H9 (cell line): ENCODE measurements around the gene SRPK3. TPM values are rescaled to one million over a fixed set of nuclear protein-coding genes. Genes with fewer than 3 reads are reported as not detected.

Source experiments
- DNase-seq: peaks from one replicate; pipeline ENCODE4 v3.0.0-alpha.2; 2017
- H2AFZ ChIP-seq: one replicate; pipeline ENCODE4 v1.6.1; 2013; ENCODE audit warnings: mild to moderate bottlenecking, low read length, control low read depth, moderate library complexity
- H2AK5ac ChIP-seq: 2 replicates; pipeline ENCODE4 v1.6.1; 2013; ENCODE audit warnings: low read length, control low read depth, mixed read lengths; ENCODE audit not compliant: insufficient read length
- H2BK120ac ChIP-seq: one replicate; pipeline ENCODE4 v1.6.1; 2013; ENCODE audit warnings: low read depth, mild to moderate bottlenecking, low read length, control low read depth, inconsistent platforms; ENCODE audit not compliant: poor library complexity, severe bottlenecking
- H2BK12ac ChIP-seq: 2 replicates; pipeline ENCODE4 v1.6.1; 2013; ENCODE audit warnings: low read length, control low read depth, mixed read lengths, low read depth; ENCODE audit not compliant: insufficient read length
- H2BK15ac ChIP-seq: 2 replicates; pipeline ENCODE4 v1.6.1; 2013; ENCODE audit warnings: low read depth, low read length, control low read depth
- H2BK20ac ChIP-seq: one replicate; pipeline ENCODE4 v1.6.1; 2013; ENCODE audit warnings: low read depth, mild to moderate bottlenecking, low read length, control low read depth, inconsistent platforms; ENCODE audit not compliant: poor library complexity, severe bottlenecking
- H2BK5ac ChIP-seq: 2 replicates; pipeline ENCODE4 v1.6.1; 2013; ENCODE audit warnings: low read length, control low read depth, mixed read lengths; ENCODE audit not compliant: insufficient read length
- H3K14ac ChIP-seq: 2 replicates; pipeline ENCODE4 v1.6.1; 2013; ENCODE audit warnings: low read length, control low read depth; ENCODE audit not compliant: insufficient read depth
- H3K18ac ChIP-seq: 2 replicates; pipeline ENCODE4 v1.6.1; 2013; ENCODE audit warnings: low read depth, mild to moderate bottlenecking, mixed read lengths, low read length, control low read depth; ENCODE audit not compliant: insufficient read length
- H3K23ac ChIP-seq: 2 replicates; pipeline ENCODE4 v1.6.1; 2013; ENCODE audit warnings: low read length, control low read depth, mixed read lengths, low read depth; ENCODE audit not compliant: insufficient read length
- H3K23me2 ChIP-seq: 2 replicates; pipeline ENCODE4 v1.6.1; 2013; ENCODE audit warnings: low read depth, mild to moderate bottlenecking, mixed read lengths, low read length, control low read depth; ENCODE audit not compliant: insufficient read length, poor library complexity, severe bottlenecking
- H3K27ac ChIP-seq: 2 replicates; pipeline ENCODE4 v1.5.1; 2013; ENCODE audit warnings: low read length, control low read depth, mixed read lengths, low read depth; ENCODE audit not compliant: insufficient read length
- H3K27me3 ChIP-seq: 2 replicates; pipeline ENCODE4 v1.6.1; 2013; ENCODE audit warnings: low read length, control low read depth, inconsistent platforms; ENCODE audit not compliant: insufficient read depth
- H3K4ac ChIP-seq: 2 replicates; pipeline ENCODE4 v1.6.1; 2013; ENCODE audit warnings: low read depth, mild to moderate bottlenecking, control low read depth, inconsistent platforms, low read length, moderate library complexity
- H3K4me1 ChIP-seq: 2 replicates; pipeline ENCODE4 v1.6.1; 2013; ENCODE audit warnings: low read length, control low read depth, inconsistent platforms; ENCODE audit not compliant: insufficient read depth
- H3K4me2 ChIP-seq: 2 replicates; pipeline ENCODE4 v1.6.1; 2013; ENCODE audit warnings: low read length, control low read depth, mixed read lengths; ENCODE audit not compliant: insufficient read length, insufficient read depth
- H3K56ac ChIP-seq: 2 replicates; pipeline ENCODE4 v1.6.1; 2013; ENCODE audit warnings: low read depth, mild to moderate bottlenecking, mixed read lengths, low read length, control low read depth; ENCODE audit not compliant: insufficient read length
- H3K79me1 ChIP-seq: 2 replicates; pipeline ENCODE4 v1.6.1; 2013; ENCODE audit warnings: low read depth, mild to moderate bottlenecking, moderate library complexity, low read length, control low read depth, inconsistent platforms; ENCODE audit not compliant: insufficient read depth, poor library complexity, severe bottlenecking
- H3K79me2 ChIP-seq: 2 replicates; pipeline ENCODE4 v1.6.1; 2013; ENCODE audit warnings: low read length, control low read depth, inconsistent platforms; ENCODE audit not compliant: insufficient read depth
- H3K9ac ChIP-seq: 2 replicates; pipeline ENCODE4 v1.6.1; 2013; ENCODE audit warnings: low read length, control low read depth, mixed read lengths; ENCODE audit not compliant: insufficient read length; ENCODE audit errors: extremely low read depth
- H3K9me3 ChIP-seq: one replicate; pipeline ENCODE4 v1.6.1; 2013; ENCODE audit warnings: low read depth, low read length, inconsistent platforms; ENCODE audit not compliant: control insufficient read depth
- H3T11ph ChIP-seq: one replicate; pipeline ENCODE4 v1.6.1; 2013; ENCODE audit warnings: mild to moderate bottlenecking, low read length, control low read depth, inconsistent platforms
- H4K20me1 ChIP-seq: one replicate; pipeline ENCODE4 v1.6.1; 2013; ENCODE audit not compliant: control insufficient read depth, insufficient read length, insufficient read depth
- H4K5ac ChIP-seq: 2 replicates; pipeline ENCODE4 v1.6.1; 2013; ENCODE audit warnings: low read depth, mild to moderate bottlenecking, mixed read lengths, low read length, control low read depth; ENCODE audit not compliant: insufficient read length
- H4K8ac ChIP-seq: replicated peaks from 2 replicates; pipeline ENCODE4 v1.6.1; 2013; ENCODE audit warnings: low read length, control low read depth, mixed read lengths, low read depth; ENCODE audit not compliant: insufficient read length
- H4K91ac ChIP-seq: 2 replicates; pipeline ENCODE4 v1.6.1; 2013; ENCODE audit warnings: low read depth, mild to moderate bottlenecking, moderate library complexity, mixed read lengths, low read length, control low read depth; ENCODE audit not compliant: insufficient read length
- H3K27ac Mint-ChIP-seq, 3 experiments: 2 replicates in 2 of 3; 3 replicates in 1 of 3; pipeline ENCODE4 v1.8.0; 2020 to 2021; ENCODE audit warnings: mixed read lengths in 3 of 3, mild to moderate bottlenecking in 1 of 3, moderate library complexity in 1 of 3
- H3K27me3 Mint-ChIP-seq: 2 replicates; pipeline ENCODE4 v1.8.0; 2021; ENCODE audit warnings: low read depth, mild to moderate bottlenecking, moderate library complexity, mixed read lengths
- H3K36me3 Mint-ChIP-seq, 3 experiments: 2 replicates in 2 of 3; 3 replicates in 1 of 3; pipeline ENCODE4 v1.8.0; 2020 to 2021; ENCODE audit warnings: low read depth in 3 of 3, mixed read lengths in 3 of 3; ENCODE audit not compliant: insufficient read depth in 1 of 3
- H3K4me1 Mint-ChIP-seq, 2 experiments: 2 replicates each; pipeline ENCODE4 v1.8.0; 2020; ENCODE audit warnings: mixed read lengths in 2 of 2
- H3K4me3 Mint-ChIP-seq, 2 experiments: 2 replicates in 1 of 2; 3 replicates in 1 of 2; pipeline ENCODE4 v1.8.0; 2020 to 2021; ENCODE audit warnings: mild to moderate bottlenecking in 2 of 2, mixed read lengths in 2 of 2, moderate library complexity in 1 of 2
- H3K9me3 Mint-ChIP-seq, 2 experiments: 2 replicates in 1 of 2; 3 replicates in 1 of 2; pipeline ENCODE4 v1.8.0; 2020; ENCODE audit warnings: mild to moderate bottlenecking in 2 of 2, mixed read lengths in 2 of 2, moderate library complexity in 1 of 2
- WGBS: extraction: QIAGEN DNeasy Blood & Tissue Kit; methylation state at CpG from one replicate; pipeline ENCODE4 v1.1.7; 2013; ENCODE audit warnings: missing lambda C conversion rate, low lambda C conversion rate, mixed read lengths; ENCODE audit not compliant: insufficient read length; ENCODE audit errors: extremely low coverage; 5-methylcytosine and 5-hydroxymethylcytosine counted together
- total RNA-seq: library from RNA; stranded (reverse); gene quantifications from 2 replicates; pipeline ENCODE4 v1.2.1, GENCODE V29; 2021
- TF ChIP-seq, protein P1 (sequence below): fragments of 200-600 bp; sonication (generic); conservative IDR thresholded peaks from 3 replicates; pipeline ENCODE4 v1.8.0; 2021; ENCODE audit warnings: antibody characterized with exemption, mild to moderate bottlenecking

The SRPK3 gene
- total RNA-seq, 1 experiment from 2014 or later = not detected

DNA sequence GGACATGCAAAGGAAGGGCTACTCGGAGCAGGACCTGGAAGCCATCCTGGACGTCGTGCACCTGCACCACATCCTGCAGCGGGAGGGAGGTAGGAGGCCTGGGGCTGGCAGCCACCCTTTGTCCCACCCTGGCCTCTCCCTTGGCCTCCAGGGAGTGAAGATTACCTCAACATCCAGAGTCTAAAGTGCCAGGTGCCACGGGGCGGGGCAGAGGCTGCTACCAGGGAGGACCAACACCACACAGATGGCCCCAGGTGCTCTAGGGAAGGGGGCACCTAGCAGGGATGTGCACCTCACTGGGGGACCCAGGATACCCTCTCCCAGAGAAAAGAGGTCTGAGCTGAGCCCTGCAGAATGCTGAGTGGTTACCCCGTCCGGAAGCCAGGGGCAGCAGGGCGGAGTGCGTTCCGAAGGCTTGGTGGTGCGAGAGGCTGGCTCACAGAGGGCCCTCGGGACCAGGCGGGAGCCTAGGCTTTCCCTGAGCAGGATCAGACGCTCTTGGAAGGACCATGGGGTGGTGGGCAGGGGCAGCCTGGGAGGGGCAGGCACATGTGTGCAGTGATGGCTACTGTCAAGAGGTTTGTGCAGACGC, 40.1 kb upstream of the SRPK3 start:
- H3K27ac Mint-ChIP-seq = no peak overlapping the region

More for the DNA sequence above, 40.1 kb upstream of the SRPK3 start:
- Histone ChIP-seq H3K14ac (no peak overlapping the region), H3K23me2 (peaks cover 7% of the 10 kb centered on the region), H2AFZ (no peak overlapping the region), H3K9me3 (peaks cover 5% of the 10 kb centered on the region), H3K23ac (no peak overlapping the region), H3K79me1 (no peaks in the 10 kb centered on the region), H3K27me3 (no peaks in the 10 kb centered on the region), H3K18ac (no peak overlapping the region), H3K4ac (no peak overlapping the region), H4K5ac (no peak overlapping the region), H3K9ac (no peak overlapping the region), H4K20me1 (no peaks in the 10 kb centered on the region), H4K91ac (no peak overlapping the region), H3K4me1 (no peaks in the 10 kb centered on the region), H2BK120ac (no peak overlapping the region), H3K79me2 (no peaks in the 10 kb centered on the region), H2BK20ac (no peak overlapping the region), H3T11ph (no peak overlapping the region), H2AK5ac (no peak overlapping the region), H2BK5ac (no peak overlapping the region), H4K8ac (no peak overlapping the region), H3K56ac (no peak overlapping the region), H3K27ac (no peak overlapping the region), H2BK12ac (no peak overlapping the region), H2BK15ac (no peak overlapping the region), H3K4me2 (no peak overlapping the region)
- Mint-ChIP-seq H3K36me3 (peaks cover 4 to 15% (median 8%) of the 10 kb centered on the region in 3 experiments; a peak in 5 of 7 replicates), H3K4me1 (peaks cover under 1 to 7% of the 10 kb centered on the region in 2 experiments; a peak in 3 of 4 replicates), H3K27me3 (peaks cover 3% of the 10 kb centered on the region; the same call in 1 of the 2 replicates), H3K9me3 (peaks cover 57 to 75% of the 10 kb centered on the region in 2 experiments), H3K4me3 (no peak overlapping the region)
- TF ChIP-seq, protein P1, sequence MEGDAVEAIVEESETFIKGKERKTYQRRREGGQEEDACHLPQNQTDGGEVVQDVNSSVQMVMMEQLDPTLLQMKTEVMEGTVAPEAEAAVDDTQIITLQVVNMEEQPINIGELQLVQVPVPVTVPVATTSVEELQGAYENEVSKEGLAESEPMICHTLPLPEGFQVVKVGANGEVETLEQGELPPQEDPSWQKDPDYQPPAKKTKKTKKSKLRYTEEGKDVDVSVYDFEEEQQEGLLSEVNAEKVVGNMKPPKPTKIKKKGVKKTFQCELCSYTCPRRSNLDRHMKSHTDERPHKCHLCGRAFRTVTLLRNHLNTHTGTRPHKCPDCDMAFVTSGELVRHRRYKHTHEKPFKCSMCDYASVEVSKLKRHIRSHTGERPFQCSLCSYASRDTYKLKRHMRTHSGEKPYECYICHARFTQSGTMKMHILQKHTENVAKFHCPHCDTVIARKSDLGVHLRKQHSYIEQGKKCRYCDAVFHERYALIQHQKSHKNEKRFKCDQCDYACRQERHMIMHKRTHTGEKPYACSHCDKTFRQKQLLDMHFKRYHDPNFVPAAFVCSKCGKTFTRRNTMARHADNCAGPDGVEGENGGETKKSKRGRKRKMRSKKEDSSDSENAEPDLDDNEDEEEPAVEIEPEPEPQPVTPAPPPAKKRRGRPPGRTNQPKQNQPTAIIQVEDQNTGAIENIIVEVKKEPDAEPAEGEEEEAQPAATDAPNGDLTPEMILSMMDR = no peak
- WGBS = no CpG with 5 or more reads among the region's 16 CpGs
- DNase-seq = no peak
